ENCODE results near the gene MRPL46. TPM values are rescaled to one million over a fixed set of nuclear protein-coding genes. Genes with fewer than 3 reads are reported as not detected.

Gene MRPL46
- total and polyA plus RNA-seq, 9 donors: 12.1 to 33.7 (median 21.3) TPM

DNA sequence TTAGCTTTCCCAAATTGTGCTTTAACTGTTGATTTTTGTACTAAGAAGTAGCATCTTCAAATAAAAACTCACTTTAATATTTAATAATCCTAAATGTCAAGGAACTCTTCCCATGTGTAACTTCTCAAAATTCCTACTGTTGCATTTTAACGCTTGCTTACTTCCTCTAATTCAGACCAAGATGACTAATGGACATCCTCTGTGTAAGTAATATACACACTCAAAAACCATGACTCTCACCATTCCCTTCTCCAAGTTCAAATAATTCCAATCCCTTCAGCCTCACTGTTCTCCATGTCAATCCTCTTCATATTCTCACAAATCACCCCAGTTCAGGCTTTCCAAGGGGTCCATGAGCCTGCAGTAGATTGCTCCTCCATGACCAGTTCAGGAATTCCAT is 13.0 kb downstream of the MRPL46 start:
- no peak overlapping the region for H3K27ac ChIP-seq
- DNase-seq: no peak
- no peak overlapping the region for H3K4me3 ChIP-seq
- H3K9me3 ChIP-seq: no peaks in the 10 kb centered on the region
- H3K27me3 ChIP-seq: no peaks in the 10 kb centered on the region
- intact Hi-C loops (cut with DNase I): no loop called here
- WGBS, 3 donors: 37 to 49% (median 48%) methylated on average over 1 of the region's 1 CpG
- no peaks in the 10 kb centered on the region for H3K36me3 ChIP-seq
- H3K4me1 ChIP-seq (ENCODE audit: insufficient read depth): peaks cover 3% of the 10 kb centered on the region
- TF ChIP-seq POLR2A (IDR thresholded peaks at IDR 0.05): no peak
- TF ChIP-seq, protein P1, sequence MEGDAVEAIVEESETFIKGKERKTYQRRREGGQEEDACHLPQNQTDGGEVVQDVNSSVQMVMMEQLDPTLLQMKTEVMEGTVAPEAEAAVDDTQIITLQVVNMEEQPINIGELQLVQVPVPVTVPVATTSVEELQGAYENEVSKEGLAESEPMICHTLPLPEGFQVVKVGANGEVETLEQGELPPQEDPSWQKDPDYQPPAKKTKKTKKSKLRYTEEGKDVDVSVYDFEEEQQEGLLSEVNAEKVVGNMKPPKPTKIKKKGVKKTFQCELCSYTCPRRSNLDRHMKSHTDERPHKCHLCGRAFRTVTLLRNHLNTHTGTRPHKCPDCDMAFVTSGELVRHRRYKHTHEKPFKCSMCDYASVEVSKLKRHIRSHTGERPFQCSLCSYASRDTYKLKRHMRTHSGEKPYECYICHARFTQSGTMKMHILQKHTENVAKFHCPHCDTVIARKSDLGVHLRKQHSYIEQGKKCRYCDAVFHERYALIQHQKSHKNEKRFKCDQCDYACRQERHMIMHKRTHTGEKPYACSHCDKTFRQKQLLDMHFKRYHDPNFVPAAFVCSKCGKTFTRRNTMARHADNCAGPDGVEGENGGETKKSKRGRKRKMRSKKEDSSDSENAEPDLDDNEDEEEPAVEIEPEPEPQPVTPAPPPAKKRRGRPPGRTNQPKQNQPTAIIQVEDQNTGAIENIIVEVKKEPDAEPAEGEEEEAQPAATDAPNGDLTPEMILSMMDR (IDR thresholded peaks at IDR 0.05): no peak
- TF ChIP-seq EP300 (IDR thresholded peaks at IDR 0.05): no peak

DNA sequence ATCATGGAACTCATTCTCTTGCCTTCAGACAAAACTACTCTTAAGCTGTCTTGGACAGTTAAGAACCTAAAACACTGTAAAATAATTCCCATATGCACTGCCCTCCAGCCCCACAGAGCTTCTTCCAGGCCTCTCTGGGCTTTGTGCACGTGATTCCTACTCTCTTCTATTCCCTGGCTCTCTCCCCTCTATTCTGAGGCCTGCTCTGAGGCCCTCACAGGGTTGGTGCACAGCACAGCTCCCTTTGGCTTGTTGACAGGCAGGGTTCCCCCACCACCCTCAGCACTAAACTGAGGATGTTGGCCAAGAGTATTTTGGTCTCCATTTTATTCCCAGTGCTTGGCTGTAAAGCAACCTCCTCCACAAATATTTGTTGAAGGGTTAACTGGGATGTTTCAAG is 13.5 kb downstream of the MRPL46 start:
- Histone ChIP-seq H3K27ac (no peak overlapping the region), H3K9me3 (no peaks in the 10 kb centered on the region), H3K36me3 (no peaks in the 10 kb centered on the region), H3K4me3 (no peak overlapping the region), H3K27me3 (no peaks in the 10 kb centered on the region), H3K4me1 (ENCODE audit: insufficient read depth) (peaks cover 3% of the 10 kb centered on the region)
- 17 to 29% (median 25%) methylated on average over 1 of the region's 1 CpG for WGBS, 3 donors
- TF ChIP-seq POLR2A (IDR thresholded peaks at IDR 0.05): no peak
- TF ChIP-seq EP300 (IDR thresholded peaks at IDR 0.05): no peak
- TF ChIP-seq, protein P1 (IDR thresholded peaks at IDR 0.05): no peak
- no peak for DNase-seq
- intact Hi-C loops (cut with DNase I): no loop called here

DNA sequence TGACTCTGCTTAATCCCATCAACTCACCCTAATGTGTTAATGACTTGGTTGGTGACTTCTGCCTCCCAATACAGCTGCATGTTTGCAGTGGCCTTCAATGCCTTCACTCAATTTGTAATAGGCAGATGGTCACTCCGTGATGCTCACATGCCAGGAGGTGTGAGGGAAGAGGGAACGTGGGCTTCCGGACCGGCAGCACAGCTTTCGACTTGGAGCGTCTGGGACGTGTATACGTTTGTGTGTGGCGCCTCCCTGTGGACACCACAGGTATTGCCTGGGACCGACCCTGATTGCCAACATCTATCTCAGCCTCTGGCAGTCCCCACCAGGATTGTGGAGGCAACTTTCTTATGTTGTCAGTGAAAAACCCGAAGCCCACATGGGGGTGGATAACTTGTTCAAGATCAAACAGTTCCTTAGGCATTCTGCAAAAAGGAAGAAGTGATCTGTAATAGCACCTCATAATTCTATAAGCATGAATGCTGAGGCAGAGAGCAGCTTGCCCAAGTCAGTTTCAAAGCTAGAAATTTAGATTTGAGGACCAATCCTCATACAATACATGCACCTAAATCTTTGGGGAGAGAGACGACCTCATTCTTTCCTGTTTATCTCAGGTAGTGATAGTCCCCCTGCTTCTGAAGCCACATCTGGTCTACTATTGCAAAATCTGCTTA is 16.9 kb downstream of the MRPL46 start:
- intact Hi-C loops (cut with DNase I): no loop called here
- Histone ChIP-seq H3K36me3 (no peaks in the 10 kb centered on the region), H3K27ac (no peak overlapping the region), H3K9me3 (no peaks in the 10 kb centered on the region), H3K4me1 (ENCODE audit: insufficient read depth) (peaks cover 3% of the 10 kb centered on the region), H3K27me3 (no peaks in the 10 kb centered on the region), H3K4me3 (no peak overlapping the region)
- no peak for TF ChIP-seq EP300 (IDR thresholded peaks at IDR 0.05)
- TF ChIP-seq, protein P1 (IDR thresholded peaks at IDR 0.05): peak in 1 of 3 donors; percentile 13
- DNase-seq: peak in 2 of 5 donors; percentile 33 to 54
- WGBS, 3 donors: 2 to 4% (median 3%) methylated on average over 12 of the region's 12 CpGs

DNA sequence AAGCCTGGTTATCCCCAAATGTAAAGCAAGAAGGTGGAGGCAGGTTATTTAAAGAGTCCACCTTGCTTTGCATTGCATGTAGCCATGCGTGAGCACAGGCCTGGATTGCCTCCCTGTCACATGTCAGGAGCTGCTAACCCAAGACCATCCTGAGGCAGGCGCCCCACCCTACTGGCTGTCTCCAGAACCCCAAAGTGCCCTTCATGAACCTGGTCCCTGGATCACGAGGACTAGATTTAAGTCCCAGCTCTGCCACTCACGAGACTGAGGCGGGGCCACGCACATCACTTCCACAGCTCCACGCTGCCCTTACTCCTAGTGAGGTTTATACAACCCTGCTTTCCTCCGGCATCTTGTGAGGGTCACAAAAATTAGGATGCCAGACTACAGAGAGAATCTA is 17.6 kb downstream of the MRPL46 start:
- Histone ChIP-seq H3K27me3 (no peaks in the 10 kb centered on the region), H3K36me3 (no peaks in the 10 kb centered on the region), H3K4me3 (no peak overlapping the region), H3K27ac (no peak overlapping the region), H3K4me1 (ENCODE audit: insufficient read depth) (no peaks in the 10 kb centered on the region), H3K9me3 (no peaks in the 10 kb centered on the region)
- TF ChIP-seq, protein P1 (IDR thresholded peaks at IDR 0.05): no peak
- TF ChIP-seq EP300 (IDR thresholded peaks at IDR 0.05) (no peak), POLR2A (IDR thresholded peaks at IDR 0.05) (no peak)
- intact Hi-C loops (cut with DNase I): no loop called here
- WGBS, 3 donors: 80 to 87% (median 85%) methylated on average over 8 of the region's 8 CpGs
- no peak for DNase-seq
